Esophagus squamous epithelium (tissue), 4 donors: Measurements from ENCODE around the gene PTPN1.
"Not testable (repeated sequence)": the region's sequence is repeated elsewhere in the genome, so short reads cannot be mapped to it uniquely, and the experiment has no call there.

Source experiments
- POLR2A ChIP-seq, 4 donors: fragments of 450-650 bp; IDR thresholded peaks; one replicate each; pipeline ENCODE4 v1.6.1; 2017; ENCODE audit warnings: antibody characterized with exemption in 4 of 4, mild to moderate bottlenecking in 4 of 4, moderate library complexity in 3 of 4
- TF ChIP-seq, protein P1 (sequence below), 6 experiments: fragments of 450-650 bp in 4 of 6; fragments of 200-600 bp in 2 of 6; sonication (generic) in 2 of 6; IDR thresholded peaks; one replicate each; pipeline ENCODE4 v1.5.1; 2016 to 2019; ENCODE audit warnings: antibody characterized with exemption in 6 of 6, mild to moderate bottlenecking in 4 of 6, moderate library complexity in 4 of 6

DNA sequence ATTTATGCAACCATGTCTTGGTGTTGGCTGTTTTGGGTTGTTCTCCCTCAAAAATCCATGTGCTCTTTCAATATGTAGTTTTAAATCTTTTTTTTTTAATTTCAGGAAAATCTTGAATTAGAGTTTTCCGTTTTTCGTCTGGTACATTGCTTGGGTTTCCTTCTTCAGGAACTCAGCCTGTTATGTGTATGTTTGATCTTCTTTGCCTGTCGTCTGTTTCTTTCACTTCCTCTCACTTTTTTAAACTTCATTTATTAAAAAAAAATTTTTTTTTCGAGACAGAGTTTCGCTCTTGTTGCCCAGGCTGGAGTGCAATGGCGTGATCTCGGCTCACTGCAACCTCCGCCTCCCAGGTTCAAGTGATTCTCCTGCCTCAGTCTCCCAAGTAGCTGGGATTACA, 29.6 kb downstream of the PTPN1 start:
- TF ChIP-seq, protein P1, sequence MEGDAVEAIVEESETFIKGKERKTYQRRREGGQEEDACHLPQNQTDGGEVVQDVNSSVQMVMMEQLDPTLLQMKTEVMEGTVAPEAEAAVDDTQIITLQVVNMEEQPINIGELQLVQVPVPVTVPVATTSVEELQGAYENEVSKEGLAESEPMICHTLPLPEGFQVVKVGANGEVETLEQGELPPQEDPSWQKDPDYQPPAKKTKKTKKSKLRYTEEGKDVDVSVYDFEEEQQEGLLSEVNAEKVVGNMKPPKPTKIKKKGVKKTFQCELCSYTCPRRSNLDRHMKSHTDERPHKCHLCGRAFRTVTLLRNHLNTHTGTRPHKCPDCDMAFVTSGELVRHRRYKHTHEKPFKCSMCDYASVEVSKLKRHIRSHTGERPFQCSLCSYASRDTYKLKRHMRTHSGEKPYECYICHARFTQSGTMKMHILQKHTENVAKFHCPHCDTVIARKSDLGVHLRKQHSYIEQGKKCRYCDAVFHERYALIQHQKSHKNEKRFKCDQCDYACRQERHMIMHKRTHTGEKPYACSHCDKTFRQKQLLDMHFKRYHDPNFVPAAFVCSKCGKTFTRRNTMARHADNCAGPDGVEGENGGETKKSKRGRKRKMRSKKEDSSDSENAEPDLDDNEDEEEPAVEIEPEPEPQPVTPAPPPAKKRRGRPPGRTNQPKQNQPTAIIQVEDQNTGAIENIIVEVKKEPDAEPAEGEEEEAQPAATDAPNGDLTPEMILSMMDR (IDR thresholded peaks at IDR 0.05): not testable (repeated sequence)
- TF ChIP-seq POLR2A (IDR thresholded peaks at IDR 0.05): not testable (repeated sequence)
